ENCODE results near the gene ADORA2A. TPM values are rescaled to one million over a fixed set of nuclear protein-coding genes. Genes with fewer than 3 reads are reported as not detected.

The ADORA2A gene
- total and polyA plus RNA-seq, 3 donors from 2014 or later = 2.2 to 5.1 (median 2.5) TPM

- intact Hi-C loops (cut with DNase I; ENCODE audit: low total_unique reads) = no loop called here
- Histone ChIP-seq H3K27ac (no peak overlapping the region), H3K9me3 (no peaks in the 10 kb centered on the region), H3K4me1 (peaks cover 7% of the 10 kb centered on the region), H3K36me3 (ENCODE audit: low read depth, missing control alignments) (no peaks in the 10 kb centered on the region), H3K27me3 (no peaks in the 10 kb centered on the region), H3K4me3 (no peak overlapping the region)
- no peak for DNase-seq
- WGBS, 2 donors = 91 to 98% methylated on average over 5 of the region's 5 CpGs
- TF ChIP-seq CTCF (IDR thresholded peaks at IDR 0.05) (no peak), POLR2A (IDR thresholded peaks at IDR 0.05) (no peak)
Measured at GRCh38 chr22:24401931-24402367, 25.4 kb upstream of the ADORA2A start.

- WGBS, 2 donors = 47 to 61% methylated on average over 3 of the region's 3 CpGs
- Histone ChIP-seq H3K4me1 (peaks cover 7% of the 10 kb centered on the region), H3K27me3 (no peaks in the 10 kb centered on the region), H3K36me3 (ENCODE audit: low read depth, missing control alignments) (no peaks in the 10 kb centered on the region), H3K27ac (no peak overlapping the region), H3K9me3 (no peaks in the 10 kb centered on the region), H3K4me3 (no peak overlapping the region)
- peak; percentile 71 for DNase-seq
- intact Hi-C loops (cut with DNase I; ENCODE audit: low total_unique reads) = no loop called here
- no peak for TF ChIP-seq POLR2A (IDR thresholded peaks at IDR 0.05)
- TF ChIP-seq CTCF (IDR thresholded peaks at IDR 0.05) = no peak
Measured at GRCh38 chr22:24402460-24403192, 24.8 kb upstream of the ADORA2A start.

GRCh38 chr22:24403346-24403745 is 24.1 kb upstream of the ADORA2A start:
- Histone ChIP-seq H3K4me3 (no peak overlapping the region), H3K4me1 (peaks cover 7% of the 10 kb centered on the region), H3K9me3 (no peaks in the 10 kb centered on the region), H3K27me3 (no peaks in the 10 kb centered on the region), H3K36me3 (ENCODE audit: low read depth, missing control alignments) (no peaks in the 10 kb centered on the region), H3K27ac (no peak overlapping the region)
- intact Hi-C loops (cut with DNase I; ENCODE audit: low total_unique reads) = no loop called here
- DNase-seq = no peak
- TF ChIP-seq CTCF (IDR thresholded peaks at IDR 0.05) (no peak), POLR2A (IDR thresholded peaks at IDR 0.05) (no peak)
- WGBS, 2 donors = 89 to 92% methylated on average over 3 of the region's 3 CpGs

GRCh38 chr22:24404561-24405275 is 22.7 kb upstream of the ADORA2A start:
- no peak for DNase-seq
- Histone ChIP-seq H3K9me3 (no peaks in the 10 kb centered on the region), H3K4me3 (no peak overlapping the region), H3K27ac (no peak overlapping the region), H3K4me1 (peaks cover 7% of the 10 kb centered on the region), H3K36me3 (ENCODE audit: low read depth, missing control alignments) (no peaks in the 10 kb centered on the region), H3K27me3 (no peaks in the 10 kb centered on the region)
- WGBS, 2 donors = 83 to 85% methylated on average over 9 of the region's 9 CpGs
- intact Hi-C loops (cut with DNase I; ENCODE audit: low total_unique reads) = no loop called here
- TF ChIP-seq CTCF (IDR thresholded peaks at IDR 0.05) (no peak), POLR2A (IDR thresholded peaks at IDR 0.05) (no peak)
